Stimulated activated CD4-positive, alpha-beta T cell treated with anti-CD3 and anti-CD28 coated beads, Interleukin-1b, Interleukin-23, amount 100 ng/mL, for 48 hours (primary cell): Measurements from ENCODE around the gene CEP55.

ENCODE experiments used
- DNase-seq: peaks from one replicate; pipeline ENCODE4 v3.0.0-alpha.2; 2020

Gene CEP55

DNA sequence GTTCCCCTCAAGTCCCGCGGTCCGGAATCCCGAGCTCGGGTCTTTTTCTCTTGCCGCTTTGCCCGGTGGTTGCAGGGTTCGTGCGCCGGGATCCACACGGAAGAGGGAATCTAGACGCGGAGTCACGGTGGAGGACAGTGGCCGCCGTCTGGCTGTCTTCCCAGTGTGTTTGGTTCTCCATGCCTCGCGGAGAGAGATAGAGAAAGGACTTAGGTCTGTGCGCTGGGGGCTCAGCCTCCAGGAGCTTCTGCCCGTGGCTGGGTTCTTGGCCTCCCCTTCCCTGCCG lies 71.6 kb downstream of the CEP55 start:
- DNase-seq, result no peak

DNA sequence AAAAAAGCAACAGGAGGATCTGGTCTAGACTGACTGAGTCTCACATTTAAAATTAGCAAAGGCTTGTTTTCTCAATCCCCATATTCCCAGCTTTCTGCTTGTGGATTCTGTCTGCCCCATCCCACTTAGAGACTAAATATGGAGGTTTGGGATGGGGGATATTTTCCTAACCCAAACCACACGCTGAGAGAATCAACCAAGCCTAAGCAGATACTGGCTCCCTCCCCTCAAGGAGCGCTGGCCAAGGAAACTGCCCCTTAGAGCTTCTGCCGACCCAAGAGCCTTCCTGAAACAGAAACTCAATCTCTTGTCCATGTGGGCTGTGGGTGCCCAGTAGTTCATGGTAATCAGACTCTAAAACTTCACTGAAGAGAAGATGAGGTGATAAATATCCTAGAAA lies 74.0 kb downstream of the CEP55 start:
- DNase-seq, result no peak

DNA sequence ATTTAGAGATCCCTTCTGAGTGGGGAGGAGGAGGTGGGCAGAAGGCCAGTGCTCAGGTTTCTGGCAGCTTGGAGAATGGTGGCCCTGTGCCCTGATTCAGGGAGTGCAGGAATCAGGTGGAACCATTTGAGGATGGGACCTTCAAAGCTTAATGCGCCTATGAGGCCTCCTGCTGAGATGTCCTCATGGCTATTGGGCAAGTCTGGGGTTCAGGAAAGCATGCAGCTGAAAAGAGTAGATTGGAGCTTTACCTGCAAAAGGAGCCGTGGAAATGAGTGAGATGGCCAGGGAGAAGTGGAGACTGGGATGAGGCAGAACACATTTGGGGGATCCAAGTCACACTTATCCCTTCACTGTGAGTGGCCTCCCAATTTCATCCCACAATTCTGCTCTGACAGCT lies 76.2 kb downstream of the CEP55 start:
- no peak for DNase-seq

DNA sequence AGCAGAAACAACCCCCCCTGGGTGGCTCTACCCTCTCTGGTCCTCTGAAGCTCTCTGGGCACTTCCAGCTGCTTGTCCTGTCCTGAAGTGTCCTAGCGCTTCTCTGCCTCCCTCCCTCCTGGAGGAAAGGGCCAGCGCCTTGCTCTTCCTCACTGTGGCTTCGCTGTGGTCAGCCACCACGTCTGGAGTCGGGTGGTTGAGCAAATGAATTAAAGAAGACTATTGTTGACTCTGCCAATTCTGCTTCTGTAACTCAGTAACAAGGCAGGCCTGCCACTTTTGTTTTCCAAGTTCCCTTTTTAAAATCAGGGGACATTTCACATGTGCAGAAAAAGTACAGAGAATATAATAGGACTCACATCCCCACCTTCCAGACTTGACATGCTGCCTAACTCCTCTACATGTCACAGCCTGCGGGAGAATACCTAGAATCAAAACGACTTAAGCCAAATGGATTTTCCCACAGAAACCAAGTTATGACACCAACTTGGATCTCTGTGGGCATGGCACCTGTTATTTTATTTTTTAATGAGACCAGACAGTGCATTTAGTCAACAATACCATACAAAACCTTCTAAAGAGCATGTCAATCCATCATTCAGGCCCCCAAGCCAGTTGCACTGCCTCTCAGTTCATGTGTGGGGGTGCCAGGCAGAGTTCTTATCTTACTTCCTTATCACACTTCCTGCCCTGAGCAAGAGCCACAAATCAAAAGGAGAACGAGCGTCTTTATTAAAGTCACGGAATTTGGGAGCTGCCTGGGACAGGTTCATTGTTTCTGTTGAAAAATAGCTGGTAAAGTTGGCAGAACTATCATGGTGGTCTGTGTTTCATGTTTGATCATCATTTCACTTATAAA lies 76.9 kb downstream of the CEP55 start:
- DNase-seq, result no peak

DNA sequence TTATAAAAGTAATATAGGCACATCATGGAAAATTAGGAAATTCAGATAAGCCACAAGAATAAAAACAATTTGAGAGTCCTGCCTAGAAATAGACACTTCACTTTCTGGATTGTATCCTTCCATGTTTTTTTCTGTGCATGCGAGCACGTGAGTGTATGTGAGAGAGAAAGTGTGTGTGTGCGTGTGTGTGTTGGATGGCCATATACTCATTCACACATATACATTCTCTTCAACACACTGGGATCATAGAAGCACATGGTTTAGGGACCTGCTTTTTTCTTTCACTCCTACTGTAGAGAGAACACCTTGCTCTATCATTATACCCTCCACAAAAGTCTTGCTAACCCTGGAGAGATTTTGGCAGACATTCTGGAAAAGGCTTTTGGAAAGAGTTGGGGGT lies 77.5 kb downstream of the CEP55 start:
- no peak for DNase-seq

DNA sequence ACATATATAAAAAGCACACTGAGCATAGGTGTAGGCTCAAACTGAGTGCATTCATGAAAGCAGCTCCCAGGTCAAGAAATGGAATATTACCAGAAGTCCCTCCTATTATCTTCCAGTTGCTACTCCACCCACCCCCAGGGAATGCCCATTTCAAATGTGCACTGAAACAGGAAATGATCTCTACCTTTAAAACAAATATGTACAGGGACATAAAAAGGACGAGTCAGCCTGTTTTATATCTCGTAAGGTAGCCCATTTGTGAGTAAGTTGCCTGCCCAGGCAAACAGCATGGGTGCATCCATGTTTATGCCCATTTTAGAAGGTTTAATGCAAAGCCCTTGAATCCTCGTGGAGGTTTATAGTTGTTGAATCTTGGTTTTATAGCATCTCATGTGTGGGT lies 80.5 kb downstream of the CEP55 start:
- DNase-seq, result no peak

DNA sequence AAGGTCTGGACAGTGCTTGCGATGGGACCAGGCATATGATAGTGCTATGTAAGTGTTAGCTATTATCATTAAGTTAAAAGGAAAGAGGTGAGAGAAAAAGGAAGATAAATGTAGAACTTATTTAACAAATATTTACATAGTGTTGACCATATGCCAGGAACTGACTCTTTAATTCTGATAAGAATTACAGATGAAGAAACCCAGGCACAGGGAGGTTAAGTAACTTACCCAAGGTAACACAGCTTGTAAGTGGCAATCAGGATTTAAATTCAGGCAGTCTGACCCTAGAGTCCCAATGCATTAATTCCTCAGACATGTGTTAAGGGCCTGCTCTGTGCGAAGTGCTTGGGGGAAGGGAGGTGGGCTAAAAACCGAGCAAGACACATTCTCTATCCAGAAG lies 81.2 kb downstream of the CEP55 start:
- DNase-seq, result no peak
